ENCODE data around the gene PELI1.
A peak's percentile ranks its signal among the peaks of the same experiment; 100 is the strongest.

The PELI1 gene

GRCh38 chr2:64144057-64145013, at the start of gene PELI1:
Gene PELI1 (minus strand): TSS chr2:64144420. CDS start chr2:64108310, 36,110 bp downstream.
- DNase-seq (ENCODE audit: low spot score) = peak; percentile 91

- DNase-seq (ENCODE audit: low spot score) = no peak
Measured at GRCh38 chr2:64193491-64193890, 49.3 kb upstream of the PELI1 start.

- DNase-seq (ENCODE audit: low spot score) = no peak
Measured at GRCh38 chr2:64192664-64193105, 48.5 kb upstream of the PELI1 start.

- peak; percentile 22 for DNase-seq (ENCODE audit: low spot score)
Measured at GRCh38 chr2:64192125-64192479, 47.9 kb upstream of the PELI1 start.

- no peak for DNase-seq (ENCODE audit: low spot score)
Measured at GRCh38 chr2:64189586-64189985, 45.4 kb upstream of the PELI1 start.

- no peak for DNase-seq (ENCODE audit: low spot score)
Measured at GRCh38 chr2:64189167-64189566, 44.9 kb upstream of the PELI1 start.

- DNase-seq (ENCODE audit: low spot score) = no peak
Measured at GRCh38 chr2:64186699-64187605, 42.7 kb upstream of the PELI1 start.

- no peak for DNase-seq (ENCODE audit: low spot score)
Measured at GRCh38 chr2:64179582-64180321, 35.5 kb upstream of the PELI1 start.

GRCh38 chr2:64177315-64177714, 33.1 kb upstream of the PELI1 start:
- DNase-seq (ENCODE audit: low spot score) = no peak

GRCh38 chr2:64175419-64176197, 31.4 kb upstream of the PELI1 start:
- DNase-seq (ENCODE audit: low spot score) = no peak

GRCh38 chr2:64173156-64174135, 29.2 kb upstream of the PELI1 start:
- no peak for DNase-seq (ENCODE audit: low spot score)

GRCh38 chr2:64168756-64169155, 24.5 kb upstream of the PELI1 start:
- no peak for DNase-seq (ENCODE audit: low spot score)

- DNase-seq (ENCODE audit: low spot score) = no peak
Measured at GRCh38 chr2:64168201-64168600, 24.0 kb upstream of the PELI1 start.

- DNase-seq (ENCODE audit: low spot score) = no peak
Measured at GRCh38 chr2:64166637-64167420, 22.6 kb upstream of the PELI1 start.

GRCh38 chr2:64166212-64166611, 22.0 kb upstream of the PELI1 start:
- no peak for DNase-seq (ENCODE audit: low spot score)

GRCh38 chr2:64165706-64166105, 21.5 kb upstream of the PELI1 start:
- no peak for DNase-seq (ENCODE audit: low spot score)

GRCh38 chr2:64164629-64165028, 20.4 kb upstream of the PELI1 start:
- no peak for DNase-seq (ENCODE audit: low spot score)

GRCh38 chr2:64162516-64162915, 18.3 kb upstream of the PELI1 start:
- no peak for DNase-seq (ENCODE audit: low spot score)

GRCh38 chr2:64157792-64158191, 13.6 kb upstream of the PELI1 start:
- DNase-seq (ENCODE audit: low spot score) = no peak
